CD14-positive monocyte (primary cell): ENCODE data around the gene FERMT2. TPM values are rescaled to one million over a fixed set of nuclear protein-coding genes. Genes with fewer than 3 reads are reported as not detected.

Experiments
- DNase-seq, 3 donors: peaks; one replicate each; pipeline ENCODE4 v3.0.0-alpha.2; 2011 to 2022
- H2AFZ ChIP-seq: 2 replicates; pipeline ENCODE4 v1.6.0; 2012; ENCODE audit warnings: mild to moderate bottlenecking, low read depth, low read length, inconsistent platforms; ENCODE audit not compliant: insufficient read depth, poor library complexity, severe bottlenecking
- H3K27ac ChIP-seq, 2 donors: 1 replicate in 1 of 2; 2 replicates in 1 of 2; pipeline ENCODE4 v1.5.1; 2012 to 2013; ENCODE audit warnings: low read length in 2 of 2, control low read depth in 1 of 2, inconsistent platforms in 1 of 2, low read depth in 1 of 2, mild to moderate bottlenecking in 1 of 2
- H3K27me3 ChIP-seq, 2 donors: one replicate each; pipeline versions ENCODE4 v1.6.0 to v1.6.1; 2011 to 2013; ENCODE audit warnings: low read length in 2 of 2; ENCODE audit not compliant: control insufficient read depth in 2 of 2, insufficient read depth in 2 of 2
- H3K36me3 ChIP-seq, 2 donors: replicated peaks in 1 of 2; 1 replicate in 1 of 2; 2 replicates in 1 of 2; pipeline versions ENCODE4 v1.5.1 to v1.6.1; 2012 to 2013; ENCODE audit warnings: low read length in 2 of 2, control low read depth in 1 of 2, inconsistent platforms in 1 of 2, mild to moderate bottlenecking in 1 of 2; ENCODE audit not compliant: insufficient read depth in 2 of 2, control insufficient read depth in 1 of 2
- H3K4me1 ChIP-seq, 2 donors: 1 replicate in 1 of 2; 2 replicates in 1 of 2; pipeline versions ENCODE4 v1.5.1 to v1.6.1; 2012 to 2013; ENCODE audit warnings: low read length in 2 of 2, control low read depth in 1 of 2, inconsistent platforms in 1 of 2, mild to moderate bottlenecking in 1 of 2, moderate library complexity in 1 of 2; ENCODE audit not compliant: insufficient read depth in 2 of 2, control insufficient read depth in 1 of 2
- H3K4me2 ChIP-seq: replicated peaks from 2 replicates; pipeline ENCODE3; 2012; ENCODE audit warnings: low read length, moderate library complexity, mild to moderate bottlenecking; ENCODE audit not compliant: poor library complexity, severe bottlenecking; ENCODE audit errors: extremely low read depth
- H3K4me3 ChIP-seq, 3 experiments: fragments of 200-600 bp in 1 of 3; sonication (generic) in 1 of 3; replicated peaks in 1 of 3; 1 replicate in 2 of 3; 2 replicates in 1 of 3; pipeline ENCODE4 v1.5.1; 2011 to 2013; ENCODE audit warnings: low read length in 3 of 3, mild to moderate bottlenecking in 3 of 3, control low read depth in 2 of 3, low read depth in 2 of 3, inconsistent platforms in 1 of 3, moderate library complexity in 1 of 3
- H3K79me2 ChIP-seq: 2 replicates; pipeline ENCODE4 v1.6.0; 2012; ENCODE audit warnings: mild to moderate bottlenecking, control low read depth, inconsistent platforms, low read length, moderate library complexity; ENCODE audit not compliant: insufficient read depth
- H3K9ac ChIP-seq: 2 replicates; pipeline ENCODE4 v1.6.0; 2017; ENCODE audit warnings: low read length, mild to moderate bottlenecking; ENCODE audit not compliant: insufficient read depth, poor library complexity, severe bottlenecking
- H3K9me3 ChIP-seq, 2 donors: replicated peaks in 1 of 2; 1 replicate in 1 of 2; 2 replicates in 1 of 2; pipeline versions ENCODE4 v1.5.1 to v1.6.1; 2012 to 2013; ENCODE audit warnings: low read length in 2 of 2, control low read depth in 1 of 2; ENCODE audit not compliant: control insufficient read depth in 1 of 2, insufficient read depth in 1 of 2
- H4K20me1 ChIP-seq: 2 replicates; pipeline ENCODE4 v1.6.0; 2012; ENCODE audit warnings: mild to moderate bottlenecking, low read length, control low read depth, moderate library complexity; ENCODE audit not compliant: insufficient read depth
- H3K27ac Mint-ChIP-seq, 7 donors: one replicate each; pipeline ENCODE4 v1.8.0; 2020; ENCODE audit warnings: mild to moderate bottlenecking in 7 of 7, mixed read lengths in 7 of 7, moderate library complexity in 6 of 7, inconsistent platforms in 2 of 7
- H3K27me3 Mint-ChIP-seq, 3 donors: one replicate each; pipeline ENCODE4 v1.8.0; 2021 to 2022; ENCODE audit warnings: low read depth in 3 of 3, mild to moderate bottlenecking in 3 of 3, mixed read lengths in 3 of 3, moderate library complexity in 3 of 3, inconsistent platforms in 1 of 3
- H3K36me3 Mint-ChIP-seq, 2 donors: one replicate each; pipeline ENCODE4 v1.8.0; 2020; ENCODE audit warnings: mixed read lengths in 2 of 2, inconsistent platforms in 1 of 2, mild to moderate bottlenecking in 1 of 2
- H3K4me1 Mint-ChIP-seq: one replicate; pipeline ENCODE4 v1.8.0; 2020; ENCODE audit warnings: mild to moderate bottlenecking, mixed read lengths
- H3K4me3 Mint-ChIP-seq, 2 donors: one replicate each; pipeline ENCODE4 v1.8.0; 2020; ENCODE audit warnings: mild to moderate bottlenecking in 2 of 2, mixed read lengths in 2 of 2, moderate library complexity in 1 of 2
- H3K9me3 Mint-ChIP-seq, 7 donors: one replicate each; pipeline ENCODE4 v1.8.0; 2020 to 2022; ENCODE audit warnings: mixed read lengths in 7 of 7, mild to moderate bottlenecking in 6 of 7, moderate library complexity in 6 of 7, inconsistent platforms in 2 of 7
- CTCF ChIP-seq: fragments of 200-600 bp; IDR thresholded peaks from one replicate; pipeline ENCODE4 v1.8.0; 2022; ENCODE audit warnings: antibody characterized with exemption, mild to moderate bottlenecking
- WGBS: methylation state at CpG from one replicate; pipeline ENCODE4 v1.1.5; 2013; ENCODE audit warnings: missing lambda C conversion rate; ENCODE audit not compliant: insufficient coverage; 5-methylcytosine and 5-hydroxymethylcytosine counted together
- intact Hi-C, 2 donors: fragments of 100-400 bp; cut with micrococcal nuclease; formaldehyde crosslinking; loops; one replicate each; pipeline versions ENCODE4 v1.15.0 to v1.15.1; 2023
- polyA plus RNA-seq, 3 donors: library from polyadenylated mRNA; depleted of rRNA in 1 of 3; unstranded in 2 of 3; stranded (reverse) in 1 of 3; fragments of 300-500 nt in 2 of 3; fragments of >200 nt in 1 of 3; fragmentation: Illumina TruSeq in 2 of 3; gene quantifications; 1 replicate in 2 of 3; 2 replicates in 1 of 3; pipeline ENCODE4 v1.2.3, GENCODE V29; 2012 to 2021

The FERMT2 gene
- polyA plus RNA-seq, 3 donors: not detected

- no peak overlapping the region for H3K9ac ChIP-seq
- H3K4me1 Mint-ChIP-seq: no peaks in the 10 kb centered on the region
- no peak overlapping the region for H3K4me2 ChIP-seq
- no peaks in the 10 kb centered on the region for H3K79me2 ChIP-seq
- no peak overlapping the region for H3K27ac ChIP-seq
- H3K27me3 Mint-ChIP-seq: peaks cover 0 to 2% (median 0%) of the 10 kb centered on the region in 3 donors
- peaks cover 1 to 7% (median 4%) of the 10 kb centered on the region in 7 donors for H3K9me3 Mint-ChIP-seq
- peaks cover 0 to 6% of the 10 kb centered on the region in 2 donors for H3K9me3 ChIP-seq
- H3K27ac Mint-ChIP-seq: no peak overlapping the region
- intact Hi-C loops: no loop called here
- no peaks in the 10 kb centered on the region for H3K36me3 ChIP-seq
- no peak overlapping the region for H2AFZ ChIP-seq
- H3K4me3 Mint-ChIP-seq: no peak overlapping the region
- no peaks in the 10 kb centered on the region for H3K4me1 ChIP-seq
- no peaks in the 10 kb centered on the region for H4K20me1 ChIP-seq
- H3K27me3 ChIP-seq: no peaks in the 10 kb centered on the region
- no peak for DNase-seq
- WGBS: 50% methylated on average over 1 of the region's 1 CpG
- no peaks in the 10 kb centered on the region for H3K36me3 Mint-ChIP-seq
- H3K4me3 ChIP-seq: no peak overlapping the region
- TF ChIP-seq CTCF: no peak
Measured at GRCh38 chr14:52995998-52996397, 45.1 kb upstream of the FERMT2 start.

- H3K36me3 ChIP-seq: no peaks in the 10 kb centered on the region
- H3K27ac Mint-ChIP-seq: no peak overlapping the region
- H4K20me1 ChIP-seq: no peaks in the 10 kb centered on the region
- peaks cover 0 to 6% of the 10 kb centered on the region in 2 donors for H3K9me3 ChIP-seq
- no peaks in the 10 kb centered on the region for H3K27me3 ChIP-seq
- no peak overlapping the region for H3K4me3 Mint-ChIP-seq
- DNase-seq: no peak
- no peak overlapping the region for H3K4me2 ChIP-seq
- no peak for TF ChIP-seq CTCF
- intact Hi-C loops: no loop called here
- H3K4me1 ChIP-seq: no peaks in the 10 kb centered on the region
- H3K36me3 Mint-ChIP-seq: no peaks in the 10 kb centered on the region
- H3K4me1 Mint-ChIP-seq: no peaks in the 10 kb centered on the region
- H3K9ac ChIP-seq: no peak overlapping the region
- WGBS: no CpG with 5 or more reads among the region's 1 CpG
- H2AFZ ChIP-seq: no peak overlapping the region
- no peak overlapping the region for H3K4me3 ChIP-seq
- peaks cover 1 to 8% (median 3%) of the 10 kb centered on the region in 7 donors for H3K9me3 Mint-ChIP-seq
- no peak overlapping the region for H3K27ac ChIP-seq
- H3K79me2 ChIP-seq: no peaks in the 10 kb centered on the region
- peaks cover 0 to 3% (median 3%) of the 10 kb centered on the region in 3 donors for H3K27me3 Mint-ChIP-seq
Measured at GRCh38 chr14:52992236-52992870, 41.5 kb upstream of the FERMT2 start.
